ENCODE data around the gene APP.

Gene APP

GRCh38 chr21:25837533-25838265, 332.9 kb downstream of the APP start:
- ChIA-PET POLR2A (ENCODE audit: low non-redundant PET) (no interaction called here), CTCF (no interaction called here)
- TF ChIP-seq CTCF (conservative IDR thresholded peaks at IDR 0.05; ENCODE audit: low read depth): no peak
- no peak overlapping the region for H3K27ac ChIP-seq
- DNase-seq (ENCODE audit: low spot score): no peak

GRCh38 chr21:25836396-25836795, 334.2 kb downstream of the APP start:
- ChIA-PET CTCF (no interaction called here), POLR2A (ENCODE audit: low non-redundant PET) (interaction anchor here (0.6 kb wide), 1 partner anchor 45 kb away, joined by 5 read pairs; no protein-coding TSS in a partner anchor)
- H3K27ac ChIP-seq: no peak overlapping the region
- TF ChIP-seq CTCF (conservative IDR thresholded peaks at IDR 0.05; ENCODE audit: low read depth): no peak
- DNase-seq (ENCODE audit: low spot score): no peak

- CTCF ChIA-PET: no interaction called here
- peak; percentile 64 for DNase-seq (ENCODE audit: low spot score)
- peak overlapping the region; percentile 76; the same call in 1 of the 2 replicates for H3K27ac ChIP-seq
- TF ChIP-seq CTCF (conservative IDR thresholded peaks at IDR 0.05; ENCODE audit: low read depth): no peak
- POLR2A ChIA-PET (ENCODE audit: low non-redundant PET): no interaction called here
These were observed 336.2 kb downstream of the APP start for GRCh38 chr21:25834381-25834780.

- DNase-seq (ENCODE audit: low spot score): no peak
- H3K27ac ChIP-seq: no peak overlapping the region
- CTCF ChIA-PET: no interaction called here
- POLR2A ChIA-PET (ENCODE audit: low non-redundant PET): no interaction called here
- no peak for TF ChIP-seq CTCF (conservative IDR thresholded peaks at IDR 0.05; ENCODE audit: low read depth)
These were observed 339.1 kb downstream of the APP start for GRCh38 chr21:25831300-25831960.
